AG08395 (cell line): ENCODE measurements around the gene EIPR1.

Source experiments
- DNase-seq: peaks from one replicate; pipeline ENCODE4 v3.0.0; 2012; ENCODE audit warnings: mixed read lengths, low spot score

The EIPR1 gene

GRCh38 chr2:3147651-3148530 is 229.7 kb downstream of the EIPR1 start:
- no peak for DNase-seq

DNA sequence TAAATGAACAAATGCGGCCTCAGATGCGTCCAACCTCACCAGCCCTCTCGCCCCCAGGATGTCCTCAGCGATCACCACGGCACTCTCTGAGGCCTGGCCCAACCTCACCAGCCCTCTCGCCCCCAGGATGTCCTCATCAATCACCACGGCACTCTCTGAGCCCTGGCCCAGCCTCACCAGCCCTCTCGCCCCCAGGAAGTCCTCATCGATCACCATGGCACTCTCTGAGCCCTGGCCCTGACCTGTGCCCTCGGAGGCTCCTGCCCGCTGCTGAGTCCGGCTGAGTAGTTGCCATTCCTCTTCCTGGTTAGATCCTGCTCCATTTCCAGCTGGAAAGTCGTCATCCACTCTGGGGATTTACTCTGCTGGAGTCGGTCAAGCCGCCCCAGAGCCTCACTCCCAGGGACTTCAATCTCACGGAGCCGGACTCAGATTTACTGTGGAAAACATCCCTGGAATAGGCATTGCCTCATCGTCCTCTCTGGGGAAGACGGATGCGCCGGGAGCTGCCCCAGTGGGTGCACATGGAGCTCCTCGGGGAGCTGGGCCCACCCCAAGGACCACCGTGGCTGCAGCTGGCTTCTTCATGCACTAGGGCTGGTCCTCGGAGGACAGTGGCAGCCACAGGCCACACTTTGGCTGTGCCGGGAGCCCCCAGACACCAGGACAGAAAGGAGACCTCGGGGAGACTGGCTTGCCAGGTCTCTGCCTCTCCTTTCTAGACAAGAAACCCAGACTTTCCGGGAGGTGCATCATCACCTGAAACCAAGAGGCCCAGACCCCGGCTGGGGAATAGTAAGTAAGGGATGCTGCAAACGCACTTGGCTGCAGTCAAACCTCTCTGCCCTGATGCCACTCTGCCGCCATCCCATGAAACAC is 230.6 kb downstream of the EIPR1 start:
- DNase-seq: no peak

- DNase-seq: no peak
Observed at GRCh38 chr2:3146175-3146574, 231.4 kb downstream of the EIPR1 start.

DNA sequence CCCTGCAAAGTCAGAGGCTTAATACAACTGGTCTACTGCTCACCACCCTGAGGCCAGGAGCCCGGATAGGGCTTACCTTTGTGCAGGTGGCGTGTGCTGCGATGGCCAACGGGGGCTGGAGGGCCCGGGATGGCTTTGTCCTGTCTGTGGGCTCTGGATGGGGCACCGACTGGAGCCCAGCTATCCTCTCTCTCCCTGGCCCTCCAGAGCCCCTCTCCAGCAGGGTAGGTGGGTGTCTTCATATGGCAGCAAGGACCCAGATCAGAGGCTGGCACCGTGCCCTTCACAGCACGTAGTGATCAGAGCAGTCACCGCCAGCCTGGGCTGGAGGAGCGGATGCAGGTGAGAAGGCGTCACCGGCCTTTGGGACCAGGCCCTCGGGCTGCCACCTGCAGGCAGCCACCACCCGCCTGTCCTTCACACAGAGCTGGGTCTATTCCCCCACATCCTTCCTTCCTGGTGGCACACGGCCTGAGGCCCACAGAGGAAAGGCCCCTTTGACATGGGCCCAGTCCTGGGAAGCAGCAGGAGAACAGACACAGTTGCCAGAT is 232.1 kb downstream of the EIPR1 start:
- DNase-seq: no peak

DNA sequence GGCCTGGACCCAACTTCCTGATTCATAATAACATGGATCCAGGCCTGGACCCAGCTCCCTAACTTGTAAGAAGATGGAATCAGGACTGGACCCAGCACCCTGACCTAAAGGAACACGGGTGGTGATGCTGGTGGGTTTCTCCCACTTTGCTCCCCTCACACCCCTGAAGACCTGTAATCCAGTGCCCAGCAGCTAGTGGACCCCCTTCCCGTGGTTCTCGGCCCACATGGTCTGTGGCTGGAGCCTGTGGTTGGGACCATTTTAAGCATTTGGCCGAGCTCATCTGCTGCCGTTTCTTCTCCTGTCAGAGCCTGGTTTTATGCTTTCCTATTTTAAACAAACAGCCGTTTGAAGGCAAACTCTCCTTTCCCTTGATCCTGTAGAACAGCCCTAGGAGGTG is 232.8 kb downstream of the EIPR1 start:
- DNase-seq: no peak

DNA sequence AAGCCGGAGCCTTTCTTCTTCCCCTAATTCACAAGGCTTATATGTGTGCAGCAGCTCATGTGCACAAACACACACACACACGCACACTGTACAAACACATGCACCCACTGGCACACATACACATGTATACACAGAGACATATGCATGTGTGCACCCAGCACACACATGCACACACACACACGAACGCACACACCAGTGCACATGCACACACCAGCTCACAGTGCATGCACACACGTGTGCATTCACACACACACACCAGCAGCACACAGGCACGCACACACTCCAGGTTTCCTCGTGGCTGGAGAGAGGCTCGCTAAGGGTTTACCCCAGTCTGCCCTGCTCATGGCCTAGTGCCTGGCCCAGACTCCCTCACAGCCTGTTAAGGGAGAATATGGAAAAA is 234.0 kb downstream of the EIPR1 start:
- no peak for DNase-seq

- DNase-seq: no peak
Observed at GRCh38 chr2:3142961-3143571, 234.6 kb downstream of the EIPR1 start.

DNA sequence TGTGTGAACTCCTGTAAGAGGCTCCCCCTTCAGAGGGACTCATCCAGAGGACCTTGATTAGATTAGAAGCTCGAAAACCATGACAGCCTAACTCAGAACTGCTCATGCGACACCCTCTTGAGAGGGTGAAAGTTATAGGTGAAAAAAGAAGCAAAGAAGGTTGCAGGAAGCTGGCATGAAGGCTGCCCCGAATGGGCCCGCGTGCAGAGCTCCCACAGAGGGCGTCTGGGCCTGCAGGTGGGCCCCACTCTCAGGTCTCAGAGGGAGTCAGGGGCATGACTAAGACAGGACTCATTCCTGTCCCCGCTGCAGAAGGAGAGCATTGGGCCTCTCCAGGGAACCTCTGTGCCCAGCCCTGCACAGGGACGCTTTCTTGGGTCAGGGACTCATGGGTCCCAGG is 235.4 kb downstream of the EIPR1 start:
- no peak for DNase-seq

DNA sequence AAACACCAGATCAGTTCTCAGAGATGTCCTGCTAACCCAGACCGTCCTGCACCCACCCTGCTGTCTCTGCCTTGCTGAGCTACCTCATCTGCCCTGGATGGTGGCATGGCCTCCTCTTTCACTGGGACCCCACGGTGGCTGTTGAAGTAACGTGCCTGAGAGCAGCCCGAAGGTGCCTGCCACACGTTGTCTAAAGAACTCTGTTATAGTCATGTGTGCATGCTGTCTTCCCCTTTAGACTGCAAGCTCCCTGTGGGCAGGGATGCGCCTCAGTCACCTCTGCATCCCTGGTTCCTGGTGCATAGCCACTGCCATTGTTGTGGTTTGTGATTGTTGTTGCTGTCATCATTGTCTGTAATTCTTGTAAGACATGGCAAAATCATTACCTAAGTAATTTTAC is 235.9 kb downstream of the EIPR1 start:
- no peak for DNase-seq

DNA sequence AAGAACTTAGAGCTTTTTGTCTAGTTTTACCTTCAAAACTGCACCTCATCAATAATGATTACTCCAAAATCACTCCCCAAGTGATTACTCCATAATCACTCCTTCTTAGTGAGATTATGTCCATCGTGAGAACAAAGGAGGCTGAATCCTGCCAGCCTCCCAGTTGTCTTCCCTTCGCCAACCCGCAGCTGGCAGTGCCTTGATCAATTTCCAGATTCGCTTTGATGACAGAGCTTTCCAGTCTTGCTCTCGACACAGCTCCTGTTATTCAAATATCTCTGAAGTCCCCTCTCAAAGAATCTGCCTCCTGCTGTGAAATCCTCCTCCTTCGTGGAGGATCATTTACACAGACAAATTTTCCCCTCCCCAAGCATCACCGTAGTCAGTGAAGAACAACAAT is 237.7 kb downstream of the EIPR1 start:
- no peak for DNase-seq
